HG03432 (cell line): Measurements from ENCODE around the gene PYCARD.
"Not testable (repeated sequence)": the region's sequence is repeated elsewhere in the genome, so short reads cannot be mapped to it uniquely, and the experiment has no call there.

Experiments used
- ATAC-seq: cut with Tn5 transposase; IDR thresholded peaks from one replicate; pipeline ENCODE4 v1.9.1; 2021; ENCODE audit warnings: mild to moderate bottlenecking, moderate library complexity; ENCODE audit not compliant: unreplicated experiment

The PYCARD gene

DNA sequence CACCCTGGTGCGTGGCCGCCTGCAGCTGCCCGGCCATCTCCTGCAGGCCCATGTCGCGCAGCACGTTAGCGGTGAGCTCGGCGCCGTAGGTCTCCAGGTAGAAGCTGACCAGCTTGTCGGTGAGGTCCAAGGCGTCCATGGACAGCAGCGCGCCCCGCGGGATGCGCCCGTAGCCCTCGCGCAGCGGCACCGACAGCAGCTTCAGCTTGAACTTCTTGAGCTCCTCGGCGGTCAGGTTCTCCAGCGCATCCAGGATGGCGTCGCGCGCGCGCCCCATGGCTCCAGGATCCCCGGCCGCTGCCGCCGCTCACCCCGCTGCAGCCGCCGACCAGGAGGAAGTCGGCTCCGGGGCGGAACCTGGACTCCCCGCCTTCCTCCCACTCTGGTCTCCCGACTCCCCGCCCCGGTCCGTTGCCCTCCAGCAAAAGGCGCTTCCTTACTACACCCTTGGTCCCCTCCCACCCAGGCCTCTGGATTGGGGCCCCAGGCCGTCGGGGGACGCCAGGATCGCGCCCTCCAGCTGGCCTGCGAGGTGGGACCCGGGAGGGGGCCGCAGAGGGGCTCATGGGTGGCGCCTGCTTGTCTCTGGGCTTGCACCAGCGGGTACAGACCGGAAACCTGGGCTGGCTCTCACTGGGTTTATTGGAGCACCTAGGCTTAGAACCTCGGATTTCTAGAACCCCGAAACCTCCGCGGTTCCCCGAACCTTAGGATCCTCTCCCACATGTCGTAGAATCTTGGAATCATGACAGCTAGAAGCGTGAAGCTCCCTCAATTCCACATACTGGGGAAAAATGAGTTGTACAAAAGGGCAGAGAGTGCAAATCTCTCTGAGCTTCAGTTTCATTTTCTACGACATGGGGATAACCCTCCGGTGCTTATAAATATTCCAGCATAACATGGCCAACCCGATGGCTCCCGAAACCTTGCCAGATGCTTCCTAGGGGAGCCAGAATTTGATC lies at the start of gene PYCARD:
Gene PYCARD (minus strand): TSS at position 347 of the 962 bp plus-strand sequence. CDS start 70 bp downstream, at position 277.
- peak; percentile 47 for ATAC-seq

DNA sequence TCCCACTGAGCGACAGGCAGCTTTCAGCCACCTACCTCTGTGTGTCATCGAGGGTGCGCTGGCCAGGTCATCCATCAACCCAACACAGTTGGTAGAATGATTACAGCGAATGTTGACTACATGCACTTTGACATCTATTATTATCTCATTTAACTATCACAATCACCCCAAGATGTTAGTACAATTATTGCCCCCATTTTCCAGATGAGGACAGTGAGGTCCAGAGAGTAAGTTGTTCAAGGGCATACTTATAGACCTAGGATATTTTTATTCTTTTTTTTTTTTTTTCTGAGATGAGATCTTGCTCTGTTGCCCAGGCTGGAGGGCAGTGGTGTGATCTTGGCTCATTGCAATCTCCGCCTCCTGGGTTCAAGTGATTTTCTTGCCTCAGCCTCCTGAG lies 48.9 kb upstream of the PYCARD start:
- ATAC-seq, result no peak

DNA sequence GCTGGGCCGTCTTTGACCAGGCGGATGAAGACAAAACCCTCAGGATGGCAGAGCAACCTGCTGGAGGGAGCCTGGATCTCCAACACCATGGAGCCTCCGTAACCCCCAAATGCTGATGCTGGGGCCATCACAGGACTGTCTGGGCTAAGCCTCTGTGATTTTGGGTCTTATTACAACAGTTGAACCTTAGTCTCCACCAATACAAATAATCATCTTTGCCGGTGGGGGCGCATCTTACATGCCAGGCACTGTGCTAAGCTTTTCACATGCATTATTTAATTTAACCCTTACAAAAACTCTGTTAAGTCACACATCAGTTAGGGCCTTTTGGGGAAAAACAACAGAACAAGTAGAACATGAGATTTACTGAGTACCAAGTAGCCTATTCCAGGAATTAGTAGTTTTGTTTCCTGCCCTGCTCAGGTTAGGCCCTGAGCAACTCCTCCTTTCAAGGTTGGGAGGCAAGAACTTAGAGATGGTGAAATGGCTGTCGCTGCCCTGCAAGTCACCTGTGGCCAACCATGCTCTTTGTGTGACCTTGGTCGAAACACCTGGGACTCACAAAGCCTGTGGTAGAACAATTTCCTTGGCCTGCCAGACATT lies 48.3 kb upstream of the PYCARD start:
- ATAC-seq, result no peak

DNA sequence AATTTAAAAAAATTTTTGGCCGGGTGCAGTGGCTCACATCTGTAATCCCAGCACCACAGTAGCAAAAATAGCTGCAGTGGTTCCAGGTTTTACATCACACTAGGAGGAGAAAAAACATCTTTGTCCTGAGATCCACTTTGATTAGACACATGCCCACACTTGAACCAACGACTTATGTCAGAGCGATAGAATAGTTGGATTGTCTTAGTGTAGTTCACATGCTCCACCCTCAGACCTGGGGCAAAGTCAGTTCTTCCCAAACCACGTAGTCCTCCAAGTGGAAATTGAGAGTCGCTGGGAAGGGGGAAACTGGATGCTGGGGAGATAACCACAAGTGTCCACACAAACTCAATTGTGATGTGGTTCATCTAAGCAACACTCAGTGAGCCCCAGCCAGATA lies 45.8 kb upstream of the PYCARD start:
- ATAC-seq, result no peak

DNA sequence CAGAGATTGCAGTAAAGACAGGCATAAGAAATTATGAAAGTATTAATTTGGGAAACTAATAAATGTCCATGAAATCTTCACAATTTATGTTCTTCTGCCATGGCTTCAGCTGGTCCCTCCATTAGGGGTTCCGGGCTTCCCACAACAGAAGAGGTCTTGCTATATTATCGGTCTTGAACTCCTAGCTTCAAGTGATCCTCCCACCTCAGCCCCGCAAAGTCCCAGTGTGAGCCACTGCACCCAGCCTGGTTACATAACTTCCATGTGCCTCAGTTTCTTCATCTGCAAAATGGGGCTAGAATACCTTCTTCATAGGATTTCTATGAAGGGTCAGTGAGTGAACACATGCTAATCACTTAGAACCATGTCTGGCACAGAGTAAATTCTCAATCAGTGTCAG lies 43.7 kb upstream of the PYCARD start:
- no peak for ATAC-seq

DNA sequence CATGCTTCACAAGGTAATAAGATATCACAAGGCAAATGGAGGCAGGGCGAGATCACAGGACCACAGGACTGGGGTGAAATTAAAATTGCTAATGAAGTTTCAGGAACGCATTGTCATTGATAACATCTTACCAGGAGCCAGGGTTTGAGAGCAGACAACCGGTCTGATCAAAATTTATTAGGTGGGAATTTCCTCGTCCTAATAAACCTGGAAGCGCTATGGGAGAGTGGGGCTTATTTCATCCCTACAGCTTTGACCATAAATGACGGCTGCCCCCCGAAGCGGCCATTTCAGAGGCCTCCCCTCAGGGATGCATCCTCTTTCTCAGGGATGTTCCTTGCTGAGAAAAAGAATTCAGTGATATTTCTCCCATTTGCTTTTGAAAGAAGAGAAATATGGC lies 43.0 kb upstream of the PYCARD start:
- ATAC-seq, result not testable (repeated sequence)

DNA sequence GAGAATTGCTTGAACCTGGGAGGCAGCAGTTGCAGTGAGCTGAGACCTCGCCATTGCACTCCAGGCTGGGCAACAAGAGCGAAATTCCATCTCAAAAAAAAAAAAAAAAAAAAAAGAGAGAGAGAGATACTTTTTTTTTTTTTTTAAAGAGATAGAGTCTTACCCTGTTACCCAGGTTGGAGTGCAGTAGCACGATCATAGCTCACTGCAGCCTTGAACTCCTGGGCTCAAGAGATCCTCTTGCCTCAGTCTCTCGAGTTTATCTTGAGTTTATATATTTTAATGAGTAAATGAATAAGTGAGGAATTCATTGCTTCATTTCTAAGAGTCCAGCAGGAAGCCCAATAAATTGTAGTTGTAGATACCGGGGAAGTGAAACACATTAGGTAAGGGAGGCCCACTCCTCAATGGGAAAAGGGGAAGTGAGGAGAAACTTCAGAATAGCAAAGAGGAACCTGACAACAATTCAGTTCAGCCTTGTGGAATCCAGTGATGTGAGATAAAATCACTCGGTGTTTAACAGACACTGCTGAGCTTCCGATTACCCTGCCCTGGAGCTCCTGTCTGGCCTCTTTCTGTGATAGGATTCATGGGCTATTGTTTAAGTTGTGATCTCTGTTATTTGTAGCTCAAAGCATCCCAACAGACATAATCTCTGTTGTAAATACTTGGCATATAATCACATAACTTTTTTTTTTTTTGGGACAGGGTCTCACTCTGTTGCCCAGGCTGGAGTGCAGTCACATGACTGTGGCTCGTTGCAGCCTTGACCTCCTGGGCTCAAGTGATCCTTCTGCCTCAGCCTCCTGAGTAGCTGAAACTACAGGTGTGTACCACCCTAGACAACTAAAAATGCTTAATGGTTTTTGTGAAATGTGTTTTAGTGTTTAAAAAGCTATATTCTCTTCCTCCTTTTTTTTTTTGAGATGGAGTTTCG lies 41.4 kb upstream of the PYCARD start:
- ATAC-seq, result no peak

DNA sequence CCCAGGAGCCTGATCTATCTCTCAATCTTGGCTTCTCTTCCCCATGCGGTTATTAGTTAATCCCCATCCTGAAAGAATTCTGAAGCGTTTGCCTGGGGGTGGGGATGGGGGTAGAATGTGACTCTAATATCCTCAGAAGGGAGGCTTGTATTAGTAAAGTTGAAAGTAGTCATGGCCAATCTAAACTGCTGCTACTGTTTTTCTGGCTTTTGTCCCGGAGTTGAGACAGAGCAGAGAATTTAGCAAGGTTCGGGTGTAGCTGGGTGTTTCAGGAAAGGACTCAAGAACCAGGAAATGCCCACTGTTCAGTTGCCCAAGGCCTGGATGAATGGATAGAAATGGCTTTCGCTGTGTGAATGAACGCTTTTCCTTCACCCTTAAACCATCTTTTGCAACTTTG lies 39.6 kb upstream of the PYCARD start:
- no peak for ATAC-seq

DNA sequence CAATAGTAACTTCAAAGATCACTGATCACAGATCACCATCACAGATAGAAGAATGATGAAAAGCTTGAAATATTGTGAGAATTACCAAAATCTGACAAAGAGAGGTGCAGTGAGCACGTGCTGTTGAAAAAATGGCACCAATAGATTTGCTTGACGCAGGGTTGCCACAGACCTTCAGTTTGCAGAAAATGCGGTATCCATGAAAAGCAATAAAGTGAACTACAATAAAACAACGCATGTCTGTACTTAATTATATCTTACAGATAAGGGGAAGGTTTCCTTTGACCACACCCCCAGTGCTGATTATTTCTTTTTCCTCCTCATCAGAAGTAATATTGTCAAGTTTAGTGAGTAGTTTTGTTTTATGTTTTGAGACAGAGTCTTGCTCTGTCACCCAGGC lies 35.5 kb upstream of the PYCARD start:
- ATAC-seq, result no peak

DNA sequence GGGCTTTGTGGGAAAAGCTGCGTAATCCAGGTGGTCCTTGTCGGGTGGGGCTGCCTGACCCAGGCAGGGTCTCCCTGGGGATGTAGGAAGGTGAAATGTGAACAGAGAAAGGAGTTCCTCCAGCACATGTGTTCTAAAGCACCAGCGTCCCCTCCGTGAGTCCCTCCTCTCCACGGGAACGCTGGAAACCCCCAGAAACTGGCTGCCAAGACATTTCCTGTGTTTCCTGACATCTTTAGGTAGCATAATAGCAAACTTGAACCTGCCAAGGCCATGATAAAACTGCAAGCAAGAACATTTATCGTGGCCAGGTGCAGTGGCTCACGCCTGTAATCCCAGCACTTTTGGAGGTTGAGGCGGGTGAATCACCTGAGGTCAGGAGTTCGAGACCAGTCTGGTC lies 26.9 kb upstream of the PYCARD start:
- ATAC-seq, result no peak

DNA sequence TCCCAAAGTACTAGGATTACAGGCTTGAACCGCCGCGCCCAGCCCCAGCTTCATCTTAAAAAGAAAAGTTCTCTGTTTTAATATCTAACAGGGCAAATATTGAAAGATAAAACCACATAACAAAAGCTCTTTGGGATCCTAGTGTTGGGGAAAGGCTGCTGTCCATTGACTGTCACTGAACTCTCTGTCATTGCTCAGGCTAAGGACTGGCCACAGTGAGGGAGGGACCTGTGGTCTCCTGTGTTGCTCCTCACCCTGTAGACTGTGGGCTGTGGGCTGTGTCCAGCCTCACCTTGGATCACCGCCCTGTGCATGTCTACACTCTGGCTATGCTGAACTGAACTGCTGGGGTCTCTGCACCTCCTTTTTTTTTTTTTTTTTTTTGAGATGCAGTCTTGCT lies 25.6 kb upstream of the PYCARD start:
- ATAC-seq, result no peak

DNA sequence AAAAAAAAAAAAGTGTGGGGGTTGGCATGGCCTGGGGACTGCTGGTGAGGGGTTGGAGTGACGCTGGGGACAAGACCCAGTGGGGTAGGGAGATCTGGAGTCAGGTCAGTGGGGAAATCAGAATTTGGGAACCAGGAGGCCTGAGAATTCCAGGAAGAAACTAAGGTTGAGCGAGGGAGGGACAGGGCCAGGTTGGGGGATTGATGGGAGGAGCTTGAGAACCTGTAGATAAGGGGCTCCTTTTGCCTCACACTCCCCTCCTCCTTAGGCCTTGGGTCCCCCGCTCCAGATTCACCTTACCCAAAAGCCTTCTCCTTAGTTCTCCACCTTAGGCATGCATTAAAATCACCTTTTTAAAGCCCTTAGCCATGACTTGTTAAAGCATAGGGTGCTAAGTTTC lies 22.6 kb upstream of the PYCARD start:
- no peak for ATAC-seq

DNA sequence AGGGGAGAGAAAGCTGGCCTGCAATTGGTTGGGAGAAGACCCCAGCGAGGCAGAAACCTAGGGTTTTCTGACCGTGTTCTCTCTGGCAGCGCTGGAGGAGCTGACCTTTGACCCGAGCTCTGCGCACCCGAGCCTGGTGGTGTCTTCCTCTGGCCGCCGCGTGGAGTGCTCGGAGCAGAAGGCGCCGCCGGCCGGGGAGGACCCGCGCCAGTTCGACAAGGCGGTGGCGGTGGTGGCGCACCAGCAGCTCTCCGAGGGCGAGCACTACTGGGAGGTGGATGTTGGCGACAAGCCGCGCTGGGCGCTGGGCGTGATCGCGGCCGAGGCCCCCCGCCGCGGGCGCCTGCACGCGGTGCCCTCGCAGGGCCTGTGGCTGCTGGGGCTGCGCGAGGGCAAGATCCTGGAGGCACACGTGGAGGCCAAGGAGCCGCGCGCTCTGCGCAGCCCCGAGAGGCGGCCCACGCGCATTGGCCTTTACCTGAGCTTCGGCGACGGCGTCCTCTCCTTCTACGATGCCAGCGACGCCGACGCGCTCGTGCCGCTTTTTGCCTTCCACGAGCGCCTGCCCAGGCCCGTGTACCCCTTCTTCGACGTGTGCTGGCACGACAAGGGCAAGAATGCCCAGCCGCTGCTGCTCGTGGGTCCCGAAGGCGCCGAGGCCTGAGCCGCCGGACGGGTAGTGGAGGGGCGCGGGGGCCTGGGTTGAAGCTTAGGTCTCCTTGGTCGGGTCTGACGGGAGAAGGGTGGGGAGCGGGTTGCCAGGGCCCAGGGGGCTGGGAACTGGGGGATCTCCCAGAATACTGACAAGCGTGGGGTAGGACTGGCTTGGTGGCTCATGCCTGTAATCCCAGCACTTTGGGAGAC lies 21.8 kb upstream of the PYCARD start:
- no peak for ATAC-seq

DNA sequence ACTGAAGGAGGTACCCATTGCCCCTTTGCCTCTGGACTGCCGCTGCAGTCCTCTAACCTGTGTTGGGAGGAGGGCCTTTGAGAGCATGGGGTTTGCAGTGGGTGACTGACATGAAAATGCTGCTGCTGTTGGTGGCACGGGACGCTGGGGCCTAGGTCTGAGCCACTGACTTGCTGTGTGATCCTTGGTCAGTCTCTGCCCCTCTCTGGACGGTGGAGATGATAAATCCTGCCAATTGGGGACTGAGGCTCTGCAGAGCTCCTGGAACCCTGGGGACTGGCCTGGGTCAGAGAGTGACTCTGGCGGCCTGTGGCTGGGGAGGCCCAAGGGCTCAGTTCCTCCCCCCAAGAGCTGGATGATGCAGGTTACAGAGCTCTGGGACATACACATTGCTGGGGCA lies 20.5 kb upstream of the PYCARD start:
- no peak for ATAC-seq

DNA sequence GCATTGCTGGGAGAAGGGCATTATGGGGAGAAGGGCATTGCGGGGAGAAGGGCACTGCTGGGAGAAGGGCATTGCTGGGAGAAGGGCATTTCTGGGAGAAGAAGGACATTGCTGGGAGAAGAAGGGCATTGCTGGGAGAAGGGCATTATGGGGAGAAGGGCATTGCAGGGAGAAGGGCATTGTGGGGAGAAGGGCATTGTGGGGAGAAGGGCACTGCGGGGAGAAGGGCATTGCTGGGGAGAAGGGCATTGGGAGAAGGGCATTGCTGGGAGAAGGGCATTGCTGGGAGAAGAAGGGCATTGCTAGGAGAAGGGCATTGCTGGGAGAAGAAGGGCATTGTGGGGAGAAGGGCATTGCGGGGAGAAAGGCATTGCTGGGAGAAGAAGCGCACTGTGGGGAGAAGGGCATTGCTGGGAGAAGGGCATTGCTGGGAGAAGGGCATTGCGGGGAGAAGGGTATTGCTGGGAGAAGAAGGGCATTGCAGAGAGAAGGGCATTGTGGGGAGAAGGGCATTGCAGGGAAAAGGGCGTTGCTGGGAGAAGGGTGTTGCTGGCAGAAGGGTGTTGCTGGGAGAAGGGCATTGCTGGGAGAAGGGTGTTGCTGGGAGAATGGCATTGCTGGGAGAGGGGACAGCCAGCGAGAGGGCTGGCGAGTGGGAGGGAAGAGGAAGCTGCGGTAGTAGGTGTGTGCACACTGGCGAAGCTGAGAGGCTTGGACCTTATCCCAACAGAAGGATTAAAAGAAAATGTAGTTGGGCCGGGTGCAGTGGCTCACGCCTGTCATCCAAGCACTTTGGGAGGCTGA lies 19.0 kb upstream of the PYCARD start:
- ATAC-seq, result no peak

DNA sequence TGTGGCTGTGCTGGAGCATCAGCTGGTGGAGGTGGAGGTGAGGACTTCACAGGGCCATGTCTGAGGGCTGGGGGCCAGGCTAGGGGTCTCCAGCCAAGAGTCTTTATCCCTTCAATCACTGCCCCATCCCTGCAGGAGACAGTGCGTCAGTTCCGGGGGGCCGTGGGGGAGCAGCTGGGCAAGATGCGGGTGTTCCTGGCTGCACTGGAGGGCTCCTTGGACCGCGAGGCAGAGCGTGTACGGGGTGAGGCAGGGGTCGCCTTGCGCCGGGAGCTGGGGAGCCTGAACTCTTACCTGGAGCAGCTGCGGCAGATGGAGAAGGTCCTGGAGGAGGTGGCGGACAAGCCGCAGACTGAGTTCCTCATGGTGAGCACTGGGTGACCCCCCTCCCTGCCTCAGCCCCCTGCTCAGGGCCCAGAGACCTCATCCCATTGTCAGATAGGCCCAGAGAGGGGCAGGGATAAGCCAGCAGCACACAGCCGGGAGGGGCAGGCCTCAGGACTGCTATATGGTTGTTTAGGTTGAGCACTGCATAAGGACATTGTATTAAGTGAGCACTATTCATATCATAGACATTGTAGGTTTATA lies 16.7 kb upstream of the PYCARD start:
- ATAC-seq, result no peak

DNA sequence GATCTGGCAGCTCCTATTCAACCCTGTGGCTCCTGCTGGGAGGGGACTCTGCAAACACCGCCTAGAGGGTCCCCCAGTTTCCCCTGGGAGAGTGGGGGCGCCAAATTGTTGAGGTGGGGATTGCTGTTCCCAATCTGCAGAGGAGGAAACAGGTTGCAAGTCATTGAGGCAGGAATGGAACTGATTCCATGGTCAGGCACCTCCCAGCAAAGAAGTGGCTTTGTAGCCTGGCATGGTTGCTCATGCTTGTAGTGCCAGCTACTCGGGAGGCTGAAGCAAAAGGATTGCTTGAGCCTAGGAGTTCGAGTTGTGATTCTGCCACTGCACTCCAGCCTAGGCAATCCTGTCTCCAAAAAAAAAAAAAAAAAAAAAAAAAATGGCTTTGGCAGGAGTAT lies 14.6 kb upstream of the PYCARD start:
- ATAC-seq, result no peak

DNA sequence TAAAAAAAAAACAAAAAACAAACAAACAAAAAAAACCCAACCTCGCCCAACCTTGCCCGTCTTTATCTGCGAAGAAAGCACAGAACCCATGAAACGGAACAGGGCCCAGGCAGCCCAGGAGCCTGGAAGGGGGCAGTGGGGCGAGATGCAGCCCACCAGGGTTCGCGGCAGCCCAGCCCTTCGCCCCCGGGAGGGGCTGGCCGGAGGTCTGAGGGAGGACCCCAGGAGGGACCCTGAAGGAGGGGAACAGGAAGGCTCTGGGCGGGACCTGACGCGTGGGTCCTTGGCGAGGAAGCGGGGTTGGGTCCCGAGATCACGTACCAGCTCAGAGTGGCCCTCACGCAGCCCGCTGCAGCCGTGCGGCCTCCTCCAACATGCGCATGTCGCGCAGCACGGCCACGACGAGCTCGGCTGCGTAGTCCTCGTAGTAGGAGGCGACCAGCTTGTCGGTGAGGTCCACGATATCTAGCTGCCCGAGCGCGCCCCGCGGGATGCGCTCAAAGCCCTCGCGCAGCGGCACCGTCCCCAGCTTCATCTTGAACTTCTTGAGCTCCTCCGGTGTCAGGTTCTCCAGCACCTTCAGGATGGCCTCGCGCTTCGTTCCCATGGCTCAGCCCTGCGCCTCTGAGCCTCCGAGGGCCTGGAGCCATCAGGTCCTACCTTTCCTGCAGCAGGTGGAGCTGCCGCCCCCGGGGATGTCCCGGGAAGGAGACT lies 14.0 kb upstream of the PYCARD start, which contains the start of gene PYDC1:
Gene PYDC1 (minus strand): TSS at position 714 of the 714 bp plus-strand sequence. CDS start 107 bp downstream, at position 607.
- ATAC-seq, result no peak
